OCI-LY7 (cell line): ENCODE measurements around the gene FOXD3. TPM values are rescaled to one million over a fixed set of nuclear protein-coding genes. Genes with fewer than 3 reads are reported as not detected.

ENCODE experiments used
- BruUV-seq: library from RNA; stranded (reverse); fragments of 400-500 nt; replicated peaks from 2 replicates; lab custom pipeline; 2021; lab: Mats Ljungman, UMichigan
- CTCF ChIA-PET: fragments of 300-600 bp; sonication (Branson Sonifier 250); formaldehyde crosslinking; loops from one replicate; lab custom pipeline; 2022; ENCODE audit warnings: antibody characterized with exemption; ENCODE audit not compliant: unreplicated experiment; lab: Charles Lee
- POLR2A ChIA-PET: fragments of 300-600 bp; sonication (Branson Sonifier 250); formaldehyde crosslinking; loops from one replicate; lab custom pipeline; 2022; ENCODE audit warnings: antibody characterized with exemption; lab: Charles Lee
- DNase-seq: peaks from one replicate; pipeline ENCODE4 v3.0.0-alpha.2; 2015; ENCODE audit warnings: low spot score
- H2AFZ ChIP-seq: fragments of 200-600 bp; sonication (generic), shearing (Covaris generic); 2 replicates; pipeline ENCODE4 v1.6.1; 2014; ENCODE audit warnings: mild to moderate bottlenecking, antibody characterized with exemption, low read length, moderate library complexity
- H3K27ac ChIP-seq: fragments of 200-600 bp; sonication (generic); 2 replicates; pipeline ENCODE4 v1.5.1; 2014; ENCODE audit warnings: mixed run types, low read depth, mild to moderate bottlenecking, moderate library complexity, low read length, inconsistent platforms; ENCODE audit not compliant: poor library complexity, severe bottlenecking
- H3K36me3 ChIP-seq: fragments of 200-600 bp; sonication (generic); 2 replicates; pipeline ENCODE4 v1.6.1; 2014; ENCODE audit warnings: mild to moderate bottlenecking, antibody characterized with exemption, low read length, moderate library complexity, mixed read lengths; ENCODE audit not compliant: insufficient read depth
- H3K4me1 ChIP-seq: fragments of 200-600 bp; sonication (generic); 2 replicates; pipeline ENCODE4 v1.5.1; 2014; ENCODE audit warnings: mild to moderate bottlenecking, low read length; ENCODE audit not compliant: insufficient read depth, poor library complexity, severe bottlenecking
- H3K4me2 ChIP-seq: fragments of 200-600 bp; sonication (generic); 2 replicates; pipeline ENCODE4 v1.6.1; 2014; ENCODE audit warnings: mild to moderate bottlenecking, low read length
- H3K4me3 ChIP-seq: fragments of 200-600 bp; sonication (generic); 2 replicates; pipeline ENCODE4 v1.5.1; 2014; ENCODE audit warnings: mild to moderate bottlenecking, low read depth, low read length; ENCODE audit not compliant: poor library complexity, severe bottlenecking
- H3K79me2 ChIP-seq: fragments of 200-600 bp; sonication (generic); 2 replicates; pipeline ENCODE4 v1.6.1; 2016; ENCODE audit warnings: low read depth, mild to moderate bottlenecking, low read length, moderate library complexity, mixed read lengths; ENCODE audit not compliant: insufficient read depth
- H3K9me2 ChIP-seq: fragments of 200-600 bp; sonication (generic); 2 replicates; pipeline ENCODE4 v1.6.1; 2016; ENCODE audit warnings: mild to moderate bottlenecking, low read length, mixed read lengths; ENCODE audit not compliant: insufficient read depth
- H3K9me3 ChIP-seq: fragments of 200-600 bp; sonication (generic); 2 replicates; pipeline ENCODE4 v1.6.1; 2014; ENCODE audit warnings: mild to moderate bottlenecking, mixed run types, low read length, mixed read lengths
- H4K20me1 ChIP-seq: fragments of 200-600 bp; sonication (generic); 2 replicates; pipeline ENCODE4 v1.6.1; 2014; ENCODE audit warnings: mild to moderate bottlenecking, antibody characterized with exemption, low read length, moderate library complexity, mixed read lengths; ENCODE audit not compliant: insufficient read depth
- EZH2phosphoT487 ChIP-seq: fragments of 200-600 bp; sonication (generic); IDR thresholded peaks from 2 replicates; pipeline ENCODE4 v1.6.1; 2018; ENCODE audit warnings: low read depth, borderline replicate concordance, mild to moderate bottlenecking, mixed run types, antibody characterized with exemption, low read length, moderate library complexity, mixed read lengths
- intact Hi-C: fragments of 100-400 bp; cut with micrococcal nuclease; formaldehyde crosslinking; loops from one replicate; pipeline ENCODE4 v1.10.0; 2022; ENCODE audit not compliant: unreplicated experiment
- total RNA-seq, 2 experiments: library from RNA; depleted of rRNA in 1 of 2; stranded (reverse); fragments of >200 nt in 1 of 2; shearing (Covaris generic) in 1 of 2; gene quantifications; 2 replicates each; pipeline ENCODE4 v1.2.3, GENCODE V29; 2014 to 2022
- TF ChIP-seq, protein P1 (sequence below): fragments of 200-600 bp; sonication (generic); conservative IDR thresholded peaks from 2 replicates; pipeline ENCODE4 v1.5.1; 2014; ENCODE audit warnings: mild to moderate bottlenecking, antibody characterized with exemption, low read length, moderate library complexity, mixed read lengths

FOXD3 gene
- total RNA-seq, 2 experiments from 2014 or later = 0.06 TPM; not detected in 1

- no peaks in the 10 kb centered on the region for H3K9me2 ChIP-seq
- no TSS peak for BruUV-seq
- H3K36me3 ChIP-seq = no peaks in the 10 kb centered on the region
- H4K20me1 ChIP-seq = no peaks in the 10 kb centered on the region
- POLR2A ChIA-PET = interaction anchor here (0.8 to 1.3 kb wide), 2 partner anchors 37 to 211 kb away, joined by 3 to 4 read pairs; no protein-coding TSS in a partner anchor
- no peak overlapping the region for H3K4me3 ChIP-seq
- intact Hi-C loops = loop anchor here (1.0 to 2.0 kb wide), 2 partner anchors 39 to 114 kb away; partner anchors contain the start of gene ALG6
- H3K79me2 ChIP-seq = no peaks in the 10 kb centered on the region
- no peaks in the 10 kb centered on the region for H3K9me3 ChIP-seq
- H3K4me2 ChIP-seq = peak overlapping the region; percentile 35; the same call in 1 of the 2 replicates
- no peaks in the 10 kb centered on the region for H3K4me1 ChIP-seq
- H3K27ac ChIP-seq = no peak overlapping the region
- TF ChIP-seq, protein P1, sequence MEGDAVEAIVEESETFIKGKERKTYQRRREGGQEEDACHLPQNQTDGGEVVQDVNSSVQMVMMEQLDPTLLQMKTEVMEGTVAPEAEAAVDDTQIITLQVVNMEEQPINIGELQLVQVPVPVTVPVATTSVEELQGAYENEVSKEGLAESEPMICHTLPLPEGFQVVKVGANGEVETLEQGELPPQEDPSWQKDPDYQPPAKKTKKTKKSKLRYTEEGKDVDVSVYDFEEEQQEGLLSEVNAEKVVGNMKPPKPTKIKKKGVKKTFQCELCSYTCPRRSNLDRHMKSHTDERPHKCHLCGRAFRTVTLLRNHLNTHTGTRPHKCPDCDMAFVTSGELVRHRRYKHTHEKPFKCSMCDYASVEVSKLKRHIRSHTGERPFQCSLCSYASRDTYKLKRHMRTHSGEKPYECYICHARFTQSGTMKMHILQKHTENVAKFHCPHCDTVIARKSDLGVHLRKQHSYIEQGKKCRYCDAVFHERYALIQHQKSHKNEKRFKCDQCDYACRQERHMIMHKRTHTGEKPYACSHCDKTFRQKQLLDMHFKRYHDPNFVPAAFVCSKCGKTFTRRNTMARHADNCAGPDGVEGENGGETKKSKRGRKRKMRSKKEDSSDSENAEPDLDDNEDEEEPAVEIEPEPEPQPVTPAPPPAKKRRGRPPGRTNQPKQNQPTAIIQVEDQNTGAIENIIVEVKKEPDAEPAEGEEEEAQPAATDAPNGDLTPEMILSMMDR = peak; percentile 88
- TF ChIP-seq EZH2phosphoT487 = no peak
- DNase-seq = peak; percentile 64
- CTCF ChIA-PET = interaction anchor here (0.6 kb wide), 1 partner anchor 91 kb away, joined by 4 read pairs; no protein-coding TSS in a partner anchor
- H2AFZ ChIP-seq = peak overlapping the region; percentile 53
Measured at GRCh38 chr1:63327417-63328054, 5.2 kb downstream of the FOXD3 start.

- POLR2A ChIA-PET = interaction anchor here (0.5 to 0.8 kb wide), 3 partner anchors 69 to 829 kb away, joined by 3 read pairs; no protein-coding TSS in a partner anchor
- Histone ChIP-seq H3K9me3 (no peaks in the 10 kb centered on the region), H3K36me3 (no peaks in the 10 kb centered on the region), H3K4me3 (no peak overlapping the region), H3K9me2 (no peaks in the 10 kb centered on the region), H3K4me1 (no peaks in the 10 kb centered on the region), H3K4me2 (peak overlapping the region; percentile 35; the same call in 1 of the 2 replicates), H2AFZ (peak overlapping the region; percentile 53), H3K27ac (no peak overlapping the region), H4K20me1 (no peaks in the 10 kb centered on the region), H3K79me2 (no peaks in the 10 kb centered on the region)
- TF ChIP-seq EZH2phosphoT487 = no peak
- TF ChIP-seq, protein P1 = no peak
- intact Hi-C loops = no loop called here
- no peak for DNase-seq
- BruUV-seq = no TSS peak
- CTCF ChIA-PET = interaction anchor here (0.6 kb wide), 1 partner anchor 90 kb away, joined by 4 read pairs; no protein-coding TSS in a partner anchor
Measured at GRCh38 chr1:63328122-63328521, 5.8 kb downstream of the FOXD3 start.

DNA sequence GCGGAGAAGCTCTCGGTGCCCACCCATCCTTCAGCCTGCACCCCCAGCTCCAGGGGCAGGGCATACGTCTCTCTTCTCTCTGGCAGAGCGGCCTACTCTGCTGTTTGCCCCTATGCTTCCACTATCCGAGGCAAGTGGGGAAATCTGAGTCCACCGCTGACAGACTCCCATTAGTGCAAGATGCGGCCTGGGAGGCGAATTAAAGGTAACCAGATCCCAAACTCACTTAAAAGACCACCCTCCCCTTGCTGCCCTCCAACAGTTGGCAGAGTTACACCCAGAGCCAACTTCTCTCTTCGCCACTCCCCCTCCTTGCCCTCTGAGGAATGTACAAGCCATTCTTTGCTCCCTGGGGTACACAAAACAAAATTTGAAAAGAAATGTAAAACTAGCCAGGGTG lies 6.4 kb downstream of the FOXD3 start:
- no peaks in the 10 kb centered on the region for H3K9me2 ChIP-seq
- CTCF ChIA-PET = no interaction called here
- POLR2A ChIA-PET = interaction anchor here (0.5 to 0.7 kb wide), 3 partner anchors 10 to 829 kb away, joined by 3 read pairs; no protein-coding TSS in a partner anchor
- no peak overlapping the region for H2AFZ ChIP-seq
- no peaks in the 10 kb centered on the region for H3K36me3 ChIP-seq
- TF ChIP-seq, protein P1 = no peak
- no peak for TF ChIP-seq EZH2phosphoT487
- H3K79me2 ChIP-seq = no peaks in the 10 kb centered on the region
- H3K4me2 ChIP-seq = no peak overlapping the region
- no TSS peak for BruUV-seq
- no peak for DNase-seq
- H3K4me1 ChIP-seq = no peaks in the 10 kb centered on the region
- no peak overlapping the region for H3K27ac ChIP-seq
- intact Hi-C loops = no loop called here
- no peaks in the 10 kb centered on the region for H4K20me1 ChIP-seq
- H3K9me3 ChIP-seq = no peaks in the 10 kb centered on the region
- no peak overlapping the region for H3K4me3 ChIP-seq
